NCI-H2171 (cell line): Measurements from ENCODE around the gene NBPF10.
"Not testable (repeated sequence)": the region's sequence is repeated elsewhere in the genome, so short reads cannot be mapped to it uniquely, and the experiment has no call there.

Experiments
- DNase-seq: peaks from one replicate; lab custom pipeline; 2025; lab: John Stamatoyannopoulos, UW

NBPF10 gene, protein sequence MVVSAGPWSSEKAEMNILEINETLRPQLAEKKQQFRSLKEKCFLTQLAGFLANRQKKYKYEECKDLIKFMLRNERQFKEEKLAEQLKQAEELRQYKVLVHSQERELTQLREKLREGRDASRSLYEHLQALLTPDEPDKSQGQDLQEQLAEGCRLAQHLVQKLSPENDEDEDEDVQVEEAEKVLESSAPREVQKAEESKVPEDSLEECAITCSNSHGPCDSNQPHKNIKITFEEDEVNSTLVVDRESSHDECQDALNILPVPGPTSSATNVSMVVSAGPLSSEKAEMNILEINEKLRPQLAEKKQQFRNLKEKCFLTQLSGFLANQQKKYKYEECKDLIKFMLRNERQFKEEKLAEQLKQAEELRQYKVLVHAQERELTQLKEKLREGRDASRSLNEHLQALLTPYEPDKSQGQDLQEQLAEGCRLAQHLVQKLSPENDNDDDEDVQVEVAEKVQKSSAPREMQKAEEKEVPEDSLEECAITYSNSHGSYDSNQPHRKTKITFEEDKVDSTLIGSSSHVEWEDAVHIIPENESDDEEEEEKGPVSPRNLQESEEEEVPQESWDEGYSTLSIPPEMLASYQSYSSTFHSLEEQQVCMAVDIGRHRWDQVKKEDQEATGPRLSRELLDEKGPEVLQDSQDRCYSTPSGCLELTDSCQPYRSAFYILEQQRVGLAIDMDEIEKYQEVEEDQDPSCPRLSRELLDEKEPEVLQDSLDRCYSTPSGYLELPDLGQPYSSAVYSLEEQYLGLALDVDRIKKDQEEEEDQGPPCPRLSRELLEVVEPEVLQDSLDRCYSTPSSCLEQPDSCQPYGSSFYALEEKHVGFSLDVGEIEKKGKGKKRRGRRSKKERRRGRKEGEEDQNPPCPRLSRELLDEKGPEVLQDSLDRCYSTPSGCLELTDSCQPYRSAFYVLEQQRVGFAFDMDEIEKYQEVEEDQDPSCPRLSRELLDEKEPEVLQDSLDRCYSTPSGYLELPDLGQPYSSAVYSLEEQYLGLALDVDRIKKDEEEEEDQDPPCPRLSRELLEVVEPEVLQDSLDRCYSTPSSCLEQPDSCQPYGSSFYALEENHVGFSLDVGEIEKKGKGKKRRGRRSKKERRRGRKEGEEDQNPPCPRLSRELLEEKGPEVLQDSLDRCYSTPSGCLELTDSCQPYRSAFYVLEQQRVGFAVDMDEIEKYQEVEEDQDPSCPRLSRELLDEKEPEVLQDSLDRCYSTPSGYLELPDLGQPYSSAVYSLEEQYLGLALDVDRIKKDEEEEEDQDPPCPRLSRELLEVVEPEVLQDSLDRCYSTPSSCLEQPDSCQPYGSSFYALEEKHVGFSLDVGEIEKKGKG (N-terminal part only)

DNA sequence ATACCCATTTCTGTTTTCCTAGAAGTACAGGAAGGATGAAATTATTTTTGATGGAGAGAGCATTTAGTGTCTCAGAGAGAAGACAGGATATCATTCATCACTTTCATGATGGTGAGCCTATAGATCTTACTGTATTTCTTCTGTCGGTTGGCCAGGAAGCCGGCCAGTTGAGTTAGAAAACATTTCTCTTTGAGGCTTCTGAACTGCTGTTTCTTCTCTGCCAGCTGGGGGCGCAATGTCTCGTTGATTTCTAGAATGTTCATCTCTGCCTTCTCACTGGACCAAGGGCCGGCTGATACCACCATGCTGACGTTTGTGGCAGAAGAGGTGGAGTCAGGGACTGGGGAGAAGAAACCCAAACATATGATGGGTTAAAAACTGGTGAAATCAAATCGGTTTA lies at the start of gene NBPF10:
Gene NBPF10, minus strand, starts transcription at position 340 of the 400 bp plus-strand sequence. Its CDS starts 35 bp downstream, at position 305.
- not testable (repeated sequence) for DNase-seq

DNA sequence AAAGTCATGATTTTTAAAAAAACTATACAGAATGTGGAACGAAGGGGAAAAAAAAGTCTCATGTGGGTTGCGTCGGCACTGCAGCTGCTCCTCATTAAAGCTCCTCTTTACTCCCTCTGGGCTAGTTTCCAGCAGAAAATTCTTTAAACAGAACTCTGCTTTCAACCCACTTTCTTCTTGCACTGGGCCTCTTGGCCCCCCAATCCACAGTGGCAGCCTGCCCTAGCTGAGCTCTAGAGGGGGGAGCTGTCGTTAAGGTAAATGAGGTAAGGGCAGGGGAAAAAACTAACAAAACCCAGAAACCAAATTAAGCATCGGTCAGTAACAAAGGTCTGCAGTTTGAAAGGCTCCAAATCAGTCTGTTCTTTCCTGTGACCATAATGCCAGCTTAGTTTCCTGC lies 29.9 kb upstream of the NBPF10 start:
- DNase-seq: not testable (repeated sequence)

DNA sequence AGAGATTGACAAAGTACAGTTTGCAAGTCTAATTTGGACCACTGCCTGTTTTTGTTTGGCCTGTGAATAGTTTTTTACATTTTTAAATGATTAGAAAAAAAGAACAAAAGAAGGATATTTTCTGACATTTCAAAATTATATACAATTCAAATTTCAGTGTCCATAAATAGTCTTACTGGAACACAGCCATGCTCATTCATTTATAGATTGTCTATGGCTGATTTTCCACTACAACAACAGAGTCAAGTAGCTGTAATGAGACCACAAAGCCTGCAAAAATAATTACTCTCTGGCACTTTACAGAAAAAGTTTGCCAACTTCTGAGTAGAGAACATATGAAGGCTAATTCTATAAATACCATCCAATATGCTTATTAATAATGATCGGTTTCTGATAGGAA lies 23.1 kb upstream of the NBPF10 start:
- not testable (repeated sequence) for DNase-seq

DNA sequence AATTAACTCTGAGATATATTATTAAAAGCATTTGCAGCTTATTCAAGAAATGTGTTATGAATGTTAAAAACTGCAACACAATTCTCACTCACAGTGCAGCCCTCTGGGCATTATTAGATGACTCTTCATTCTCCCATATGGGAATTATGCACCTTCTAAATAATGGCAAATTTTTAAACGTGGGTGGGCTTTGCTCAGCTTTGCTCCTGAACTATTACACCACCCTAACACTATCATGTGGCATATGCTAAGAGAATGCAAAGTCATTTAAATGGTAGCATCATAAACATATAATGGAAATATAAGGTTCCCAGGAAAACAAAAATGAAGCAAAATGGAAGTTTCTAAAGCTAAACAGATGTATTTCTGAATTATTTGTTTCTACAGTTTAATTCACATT lies 22.7 kb upstream of the NBPF10 start:
- not testable (repeated sequence) for DNase-seq
